Measurements from ENCODE around the gene MTURN.

GRCh38 chr7:30140456-30140855 is 5.7 kb downstream of the MTURN start:
- TF ChIP-seq CHD2 (IDR thresholded peaks at IDR 0.05; ENCODE audit: borderline replicate concordance, low read depth, low read length), result no peak
- no peak for TF ChIP-seq USF1 (IDR thresholded peaks at IDR 0.05; ENCODE audit: borderline replicate concordance, extremely low read length, insufficient read depth, low read depth, low read length)
- TF ChIP-seq EGR1 (IDR thresholded peaks at IDR 0.05; ENCODE audit: borderline replicate concordance in 1 of 2, low read depth in 2 of 2, low read length in 2 of 2), result no peak
- no peak for TF ChIP-seq BCLAF1 (IDR thresholded peaks at IDR 0.05)
- TF ChIP-seq CTCF (IDR thresholded peaks at IDR 0.05 in 2 of 3, conservative IDR thresholded peaks at IDR 0.05 in 1 of 3; ENCODE audit: control insufficient read depth in 2 of 3, extremely low read depth in 1 of 3, insufficient read depth in 1 of 3, low read depth in 3 of 3, low read length in 3 of 3), result no peak
- TF ChIP-seq ELK1 (IDR thresholded peaks at IDR 0.05; ENCODE audit: low read depth, low read length), result no peak
- TF ChIP-seq USF2 (IDR thresholded peaks at IDR 0.05; ENCODE audit: borderline replicate concordance, low read depth, low read length), result no peak
- TF ChIP-seq SUZ12 (IDR thresholded peaks at IDR 0.05; ENCODE audit: unreplicated experiment), result no peak
- TF ChIP-seq SMC3 (IDR thresholded peaks at IDR 0.05; ENCODE audit: borderline replicate concordance, low read length), result no peak
- TF ChIP-seq POLR2A (IDR thresholded peaks at IDR 0.05; ENCODE audit: low read depth, low read length), result no peak
- no peak for TF ChIP-seq CHD1 (IDR thresholded peaks at IDR 0.05; ENCODE audit: low read depth, low read length)
- TF ChIP-seq NR2C2 (IDR thresholded peaks at IDR 0.05; ENCODE audit: borderline replicate concordance, control insufficient read depth, insufficient read length, low read depth), result no peak

Measured in GM12878 (cell line).